Stomach smooth muscle (tissue), 2 donors: Measurements from ENCODE around the gene MAS1.
"Not testable (repeated sequence)": the region's sequence is repeated elsewhere in the genome, so short reads cannot be mapped to it uniquely, and the experiment has no call there.

ENCODE experiments used
- H3K27ac ChIP-seq: one replicate; pipeline ENCODE4 v1.7.0; 2013; ENCODE audit warnings: mild to moderate bottlenecking, low read length, inconsistent platforms
- H3K27me3 ChIP-seq, 2 donors: one replicate each; pipeline ENCODE4 v1.7.0; 2013; ENCODE audit warnings: low read length in 2 of 2; ENCODE audit not compliant: insufficient read depth in 2 of 2, control insufficient read depth in 1 of 2
- H3K36me3 ChIP-seq, 2 donors: one replicate each; pipeline ENCODE4 v1.7.0; 2013; ENCODE audit warnings: low read length in 2 of 2; ENCODE audit not compliant: control insufficient read depth in 2 of 2, insufficient read depth in 2 of 2
- H3K4me1 ChIP-seq: one replicate; pipeline ENCODE4 v1.7.0; 2013; ENCODE audit warnings: low read length; ENCODE audit not compliant: control insufficient read depth, insufficient read depth
- H3K4me3 ChIP-seq, 2 donors: one replicate each; pipeline ENCODE4 v1.7.0; 2013; ENCODE audit warnings: low read length in 2 of 2
- H3K9ac ChIP-seq, 2 donors: one replicate each; pipeline ENCODE4 v1.7.0; 2013; ENCODE audit warnings: low read length in 2 of 2, mild to moderate bottlenecking in 1 of 2
- H3K9me3 ChIP-seq, 2 donors: one replicate each; pipeline ENCODE4 v1.7.0; 2013; ENCODE audit warnings: low read length in 2 of 2; ENCODE audit not compliant: control insufficient read depth in 2 of 2
- donor health status: healthy.
- donor health status: Pancreatic carcinoma.

MAS1 gene

GRCh38 chr6:159915397-159915796 lies 24.6 kb downstream of the MAS1 start:
- H3K27ac ChIP-seq: no peak overlapping the region

GRCh38 chr6:159916237-159916636 lies 25.4 kb downstream of the MAS1 start:
- no peak overlapping the region for H3K4me3 ChIP-seq
- no peaks in the 10 kb centered on the region for H3K4me1 ChIP-seq
- no peaks in the 10 kb centered on the region for H3K9me3 ChIP-seq
- peaks cover 0 to 7% of the 10 kb centered on the region in 2 donors for H3K27me3 ChIP-seq
- H3K27ac ChIP-seq: no peak overlapping the region
- H3K9ac ChIP-seq: no peak overlapping the region
- no peaks in the 10 kb centered on the region for H3K36me3 ChIP-seq

More at GRCh38 chr6:159915397-159915796, 24.6 kb downstream of the MAS1 start:
- no peaks in the 10 kb centered on the region for H3K36me3 ChIP-seq
- H3K4me1 ChIP-seq: no peaks in the 10 kb centered on the region
- no peaks in the 10 kb centered on the region for H3K9me3 ChIP-seq
- H3K4me3 ChIP-seq: no peak overlapping the region
- H3K27me3 ChIP-seq: peaks cover 4 to 7% of the 10 kb centered on the region in 2 donors
- no peak overlapping the region for H3K9ac ChIP-seq

GRCh38 chr6:159916752-159917151 lies 26.0 kb downstream of the MAS1 start:
- Histone ChIP-seq H3K4me3 (no peak overlapping the region), H3K27ac (no peak overlapping the region), H3K27me3 (peaks cover 0 to 6% of the 10 kb centered on the region in 2 donors), H3K9me3 (no peaks in the 10 kb centered on the region), H3K9ac (no peak overlapping the region), H3K36me3 (no peaks in the 10 kb centered on the region), H3K4me1 (no peaks in the 10 kb centered on the region)

- Histone ChIP-seq H3K4me3 (no peak overlapping the region), H3K9ac (no peak overlapping the region), H3K27me3 (peaks cover 0 to 3% of the 10 kb centered on the region in 2 donors), H3K9me3 (no peaks in the 10 kb centered on the region), H3K36me3 (no peaks in the 10 kb centered on the region), H3K27ac (no peak overlapping the region), H3K4me1 (no peaks in the 10 kb centered on the region)
These were observed 28.3 kb downstream of the MAS1 start for GRCh38 chr6:159919011-159919511.

- H3K36me3 ChIP-seq: no peaks in the 10 kb centered on the region
- no peaks in the 10 kb centered on the region for H3K27me3 ChIP-seq
- no peak overlapping the region for H3K27ac ChIP-seq
- H3K9me3 ChIP-seq: no peaks in the 10 kb centered on the region
- no peak overlapping the region for H3K4me3 ChIP-seq
- no peak overlapping the region for H3K9ac ChIP-seq
- no peaks in the 10 kb centered on the region for H3K4me1 ChIP-seq
These were observed 29.0 kb downstream of the MAS1 start for GRCh38 chr6:159919800-159920199.

GRCh38 chr6:159924150-159924549 lies 33.4 kb downstream of the MAS1 start:
- not testable (repeated sequence) for H3K27ac ChIP-seq, H3K36me3 ChIP-seq, H3K9me3 ChIP-seq, H3K4me1 ChIP-seq, H3K27me3 ChIP-seq, H3K9ac ChIP-seq, H3K4me3 ChIP-seq

GRCh38 chr6:159926542-159927203 lies 35.9 kb downstream of the MAS1 start:
- H3K4me1 ChIP-seq: no peaks in the 10 kb centered on the region
- no peaks in the 10 kb centered on the region for H3K27me3 ChIP-seq
- H3K9me3 ChIP-seq: no peaks in the 10 kb centered on the region
- H3K4me3 ChIP-seq: no peak overlapping the region
- H3K9ac ChIP-seq: no peak overlapping the region
- H3K27ac ChIP-seq: no peak overlapping the region
- H3K36me3 ChIP-seq: no peaks in the 10 kb centered on the region

GRCh38 chr6:159929819-159930218 lies 39.0 kb downstream of the MAS1 start:
- Histone ChIP-seq H3K9me3 (no peaks in the 10 kb centered on the region), H3K4me3 (no peak overlapping the region), H3K27ac (no peak overlapping the region), H3K36me3 (no peaks in the 10 kb centered on the region), H3K4me1 (no peaks in the 10 kb centered on the region), H3K27me3 (peaks cover 0 to 2% of the 10 kb centered on the region in 2 donors), H3K9ac (no peak overlapping the region)

GRCh38 chr6:159931112-159931511 lies 40.3 kb downstream of the MAS1 start:
- Histone ChIP-seq H3K9ac (no peak overlapping the region), H3K36me3 (no peaks in the 10 kb centered on the region), H3K9me3 (no peaks in the 10 kb centered on the region), H3K4me1 (no peaks in the 10 kb centered on the region), H3K27ac (no peak overlapping the region), H3K4me3 (no peak overlapping the region), H3K27me3 (peaks cover 0 to 4% of the 10 kb centered on the region in 2 donors)

GRCh38 chr6:159931846-159932245 lies 41.1 kb downstream of the MAS1 start:
- no peak overlapping the region for H3K9ac ChIP-seq
- H3K9me3 ChIP-seq: no peaks in the 10 kb centered on the region
- H3K4me1 ChIP-seq: no peaks in the 10 kb centered on the region
- H3K27ac ChIP-seq: no peak overlapping the region
- no peak overlapping the region for H3K4me3 ChIP-seq
- H3K36me3 ChIP-seq: no peaks in the 10 kb centered on the region
- H3K27me3 ChIP-seq: peaks cover 0 to 4% of the 10 kb centered on the region in 2 donors

GRCh38 chr6:159933077-159933476 lies 42.3 kb downstream of the MAS1 start:
- no peak overlapping the region for H3K27ac ChIP-seq
- H3K9me3 ChIP-seq: no peaks in the 10 kb centered on the region
- H3K4me1 ChIP-seq: no peaks in the 10 kb centered on the region
- H3K27me3 ChIP-seq: peaks cover 0 to 4% of the 10 kb centered on the region in 2 donors
- H3K4me3 ChIP-seq: no peak overlapping the region
- no peak overlapping the region for H3K9ac ChIP-seq
- H3K36me3 ChIP-seq: no peaks in the 10 kb centered on the region
